Measurements from ENCODE around the gene MTTP.

DNA sequence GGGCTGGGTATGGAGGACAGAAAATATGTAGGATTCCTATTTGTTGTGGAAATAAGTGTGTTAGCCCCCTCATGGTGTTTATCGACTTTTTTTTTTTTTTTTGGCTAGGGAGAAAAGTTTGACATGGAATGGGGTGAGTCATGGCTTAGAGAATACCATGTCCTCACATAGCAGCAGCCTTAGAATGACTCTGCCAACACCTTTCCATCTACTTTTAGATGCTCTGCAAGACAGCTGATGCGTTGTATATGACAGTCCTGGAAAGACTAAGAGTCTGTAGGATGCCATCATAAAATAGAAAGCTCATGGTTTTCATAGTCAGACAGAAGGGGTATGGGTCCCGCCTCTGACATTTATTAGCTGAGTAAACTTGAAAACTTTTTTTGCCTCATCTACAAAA, 37.7 kb downstream of the MTTP start:
- TF ChIP-seq CTCF (IDR thresholded peaks at IDR 0.05) (no peak), POLR2AphosphoS5 (IDR thresholded peaks at IDR 0.05) (no peak), POLR2A (IDR thresholded peaks at IDR 0.05) (no peak)
